ENCODE results near the gene IMPA2. TPM values are rescaled to one million over a fixed set of nuclear protein-coding genes. Genes with fewer than 3 reads are reported as not detected.

IMPA2 gene
- total RNA-seq, 4 donors from 2014 or later: 227 to 572 (median 354) TPM

- intact Hi-C loops (cut with DNase I; ENCODE audit: low total_unique reads): loop anchor here (10.0 kb wide), 1 partner anchor 403 kb away; no protein-coding TSS in a partner anchor
- no peak for DNase-seq (ENCODE audit: low spot score in 2 of 2)
- 81 to 88% methylated on average over 14 of the region's 14 CpGs for WGBS, 2 donors
- no peak overlapping the region for H3K4me3 ChIP-seq (ENCODE audit: low read depth, poor library complexity, severe bottlenecking)
- TF ChIP-seq CTCF (IDR thresholded peaks at IDR 0.05) (no peak), POLR2A (IDR thresholded peaks at IDR 0.05) (no peak)
Observed at GRCh38 chr18:12057419-12058039, 76.2 kb downstream of the IMPA2 start.

- no peak for DNase-seq (ENCODE audit: low spot score in 2 of 2)
- WGBS, 2 donors: 92 to 94% methylated on average over 12 to 16 of the region's 16 CpGs
- H3K4me3 ChIP-seq (ENCODE audit: low read depth, poor library complexity, severe bottlenecking): no peak overlapping the region
Observed at GRCh38 chr18:12059334-12060181, 78.3 kb downstream of the IMPA2 start.

GRCh38 chr18:12060182-12060870 lies 79.0 kb downstream of the IMPA2 start:
- 87 to 88% methylated on average over 17 to 20 of the region's 20 CpGs for WGBS, 2 donors
- no peak for TF ChIP-seq POLR2A (IDR thresholded peaks at IDR 0.05)
- TF ChIP-seq CTCF (IDR thresholded peaks at IDR 0.05): no peak
- no peak overlapping the region for H3K4me3 ChIP-seq (ENCODE audit: low read depth, poor library complexity, severe bottlenecking)
- DNase-seq (ENCODE audit: low spot score in 2 of 2): no peak
- intact Hi-C loops (cut with DNase I; ENCODE audit: low total_unique reads): no loop called here

More at GRCh38 chr18:12059334-12060181, 78.3 kb downstream of the IMPA2 start:
- TF ChIP-seq CTCF (IDR thresholded peaks at IDR 0.05): no peak
- no peak for TF ChIP-seq POLR2A (IDR thresholded peaks at IDR 0.05)
- intact Hi-C loops (cut with DNase I; ENCODE audit: low total_unique reads): loop anchor here (10.0 kb wide), 1 partner anchor 405 kb away; no protein-coding TSS in a partner anchor

- 90 to 93% methylated on average over 12 to 14 of the region's 14 CpGs for WGBS, 2 donors
- no peak overlapping the region for H3K4me3 ChIP-seq (ENCODE audit: low read depth, poor library complexity, severe bottlenecking)
- intact Hi-C loops (cut with DNase I; ENCODE audit: low total_unique reads): no loop called here
- DNase-seq (ENCODE audit: low spot score in 2 of 2): no peak
- TF ChIP-seq CTCF (IDR thresholded peaks at IDR 0.05) (no peak), POLR2A (IDR thresholded peaks at IDR 0.05) (no peak)
Observed at GRCh38 chr18:12061685-12062084, 80.4 kb downstream of the IMPA2 start.

GRCh38 chr18:12062974-12063373 lies 81.7 kb downstream of the IMPA2 start:
- intact Hi-C loops (cut with DNase I; ENCODE audit: low total_unique reads): no loop called here
- TF ChIP-seq CTCF (IDR thresholded peaks at IDR 0.05) (no peak), POLR2A (IDR thresholded peaks at IDR 0.05) (no peak)
- no peak for DNase-seq (ENCODE audit: low spot score in 2 of 2)
- 81 to 92% methylated on average over 4 of the region's 4 CpGs for WGBS, 2 donors
- H3K4me3 ChIP-seq (ENCODE audit: low read depth, poor library complexity, severe bottlenecking): no peak overlapping the region

All from lower leg skin (tissue), 4 donors.